CD14-positive monocyte (primary cell): ENCODE data around the gene SPPL2A. TPM values are rescaled to one million over a fixed set of nuclear protein-coding genes. Genes with fewer than 3 reads are reported as not detected.
A peak's percentile ranks its signal among the peaks of the same experiment; 100 is the strongest.

ENCODE experiments used
- DNase-seq, 3 donors: peaks; one replicate each; pipeline ENCODE4 v3.0.0-alpha.2; 2011 to 2022
- H2AFZ ChIP-seq: 2 replicates; pipeline ENCODE4 v1.6.0; 2012; ENCODE audit warnings: mild to moderate bottlenecking, low read depth, low read length, inconsistent platforms; ENCODE audit not compliant: insufficient read depth, poor library complexity, severe bottlenecking
- H3K27ac ChIP-seq, 2 donors: 1 replicate in 1 of 2; 2 replicates in 1 of 2; pipeline ENCODE4 v1.5.1; 2012 to 2013; ENCODE audit warnings: low read length in 2 of 2, control low read depth in 1 of 2, inconsistent platforms in 1 of 2, low read depth in 1 of 2, mild to moderate bottlenecking in 1 of 2
- H3K27me3 ChIP-seq, 2 donors: one replicate each; pipeline versions ENCODE4 v1.6.0 to v1.6.1; 2011 to 2013; ENCODE audit warnings: low read length in 2 of 2; ENCODE audit not compliant: control insufficient read depth in 2 of 2, insufficient read depth in 2 of 2
- H3K36me3 ChIP-seq, 2 donors: replicated peaks in 1 of 2; 1 replicate in 1 of 2; 2 replicates in 1 of 2; pipeline versions ENCODE4 v1.5.1 to v1.6.1; 2012 to 2013; ENCODE audit warnings: low read length in 2 of 2, control low read depth in 1 of 2, inconsistent platforms in 1 of 2, mild to moderate bottlenecking in 1 of 2; ENCODE audit not compliant: insufficient read depth in 2 of 2, control insufficient read depth in 1 of 2
- H3K4me1 ChIP-seq, 2 donors: 1 replicate in 1 of 2; 2 replicates in 1 of 2; pipeline versions ENCODE4 v1.5.1 to v1.6.1; 2012 to 2013; ENCODE audit warnings: low read length in 2 of 2, control low read depth in 1 of 2, inconsistent platforms in 1 of 2, mild to moderate bottlenecking in 1 of 2, moderate library complexity in 1 of 2; ENCODE audit not compliant: insufficient read depth in 2 of 2, control insufficient read depth in 1 of 2
- H3K4me2 ChIP-seq: replicated peaks from 2 replicates; pipeline ENCODE3; 2012; ENCODE audit warnings: low read length, moderate library complexity, mild to moderate bottlenecking; ENCODE audit not compliant: poor library complexity, severe bottlenecking; ENCODE audit errors: extremely low read depth
- H3K4me3 ChIP-seq, 3 experiments: fragments of 200-600 bp in 1 of 3; sonication (generic) in 1 of 3; replicated peaks in 1 of 3; 1 replicate in 2 of 3; 2 replicates in 1 of 3; pipeline ENCODE4 v1.5.1; 2011 to 2013; ENCODE audit warnings: low read length in 3 of 3, mild to moderate bottlenecking in 3 of 3, control low read depth in 2 of 3, low read depth in 2 of 3, inconsistent platforms in 1 of 3, moderate library complexity in 1 of 3
- H3K79me2 ChIP-seq: 2 replicates; pipeline ENCODE4 v1.6.0; 2012; ENCODE audit warnings: mild to moderate bottlenecking, control low read depth, inconsistent platforms, low read length, moderate library complexity; ENCODE audit not compliant: insufficient read depth
- H3K9ac ChIP-seq: 2 replicates; pipeline ENCODE4 v1.6.0; 2017; ENCODE audit warnings: low read length, mild to moderate bottlenecking; ENCODE audit not compliant: insufficient read depth, poor library complexity, severe bottlenecking
- H3K9me3 ChIP-seq, 2 donors: replicated peaks in 1 of 2; 1 replicate in 1 of 2; 2 replicates in 1 of 2; pipeline versions ENCODE4 v1.5.1 to v1.6.1; 2012 to 2013; ENCODE audit warnings: low read length in 2 of 2, control low read depth in 1 of 2; ENCODE audit not compliant: control insufficient read depth in 1 of 2, insufficient read depth in 1 of 2
- H4K20me1 ChIP-seq: 2 replicates; pipeline ENCODE4 v1.6.0; 2012; ENCODE audit warnings: mild to moderate bottlenecking, low read length, control low read depth, moderate library complexity; ENCODE audit not compliant: insufficient read depth
- H3K27ac Mint-ChIP-seq, 7 donors: one replicate each; pipeline ENCODE4 v1.8.0; 2020; ENCODE audit warnings: mild to moderate bottlenecking in 7 of 7, mixed read lengths in 7 of 7, moderate library complexity in 6 of 7, inconsistent platforms in 2 of 7
- H3K27me3 Mint-ChIP-seq, 3 donors: one replicate each; pipeline ENCODE4 v1.8.0; 2021 to 2022; ENCODE audit warnings: low read depth in 3 of 3, mild to moderate bottlenecking in 3 of 3, mixed read lengths in 3 of 3, moderate library complexity in 3 of 3, inconsistent platforms in 1 of 3
- H3K36me3 Mint-ChIP-seq, 2 donors: one replicate each; pipeline ENCODE4 v1.8.0; 2020; ENCODE audit warnings: mixed read lengths in 2 of 2, inconsistent platforms in 1 of 2, mild to moderate bottlenecking in 1 of 2
- H3K4me1 Mint-ChIP-seq: one replicate; pipeline ENCODE4 v1.8.0; 2020; ENCODE audit warnings: mild to moderate bottlenecking, mixed read lengths
- H3K4me3 Mint-ChIP-seq, 2 donors: one replicate each; pipeline ENCODE4 v1.8.0; 2020; ENCODE audit warnings: mild to moderate bottlenecking in 2 of 2, mixed read lengths in 2 of 2, moderate library complexity in 1 of 2
- H3K9me3 Mint-ChIP-seq, 7 donors: one replicate each; pipeline ENCODE4 v1.8.0; 2020 to 2022; ENCODE audit warnings: mixed read lengths in 7 of 7, mild to moderate bottlenecking in 6 of 7, moderate library complexity in 6 of 7, inconsistent platforms in 2 of 7
- CTCF ChIP-seq: fragments of 200-600 bp; IDR thresholded peaks from one replicate; pipeline ENCODE4 v1.8.0; 2022; ENCODE audit warnings: antibody characterized with exemption, mild to moderate bottlenecking
- WGBS: methylation state at CpG from one replicate; pipeline ENCODE4 v1.1.5; 2013; ENCODE audit warnings: missing lambda C conversion rate; ENCODE audit not compliant: insufficient coverage; 5-methylcytosine and 5-hydroxymethylcytosine counted together
- intact Hi-C, 2 donors: fragments of 100-400 bp; cut with micrococcal nuclease; formaldehyde crosslinking; loops; one replicate each; pipeline versions ENCODE4 v1.15.0 to v1.15.1; 2023
- polyA plus RNA-seq, 3 donors: library from polyadenylated mRNA; depleted of rRNA in 1 of 3; unstranded in 2 of 3; stranded (reverse) in 1 of 3; fragments of 300-500 nt in 2 of 3; fragments of >200 nt in 1 of 3; fragmentation: Illumina TruSeq in 2 of 3; gene quantifications; 1 replicate in 2 of 3; 2 replicates in 1 of 3; pipeline ENCODE4 v1.2.3, GENCODE V29; 2012 to 2021

Gene SPPL2A
- polyA plus RNA-seq, 3 donors, result 111 to 204 (median 190) TPM

DNA sequence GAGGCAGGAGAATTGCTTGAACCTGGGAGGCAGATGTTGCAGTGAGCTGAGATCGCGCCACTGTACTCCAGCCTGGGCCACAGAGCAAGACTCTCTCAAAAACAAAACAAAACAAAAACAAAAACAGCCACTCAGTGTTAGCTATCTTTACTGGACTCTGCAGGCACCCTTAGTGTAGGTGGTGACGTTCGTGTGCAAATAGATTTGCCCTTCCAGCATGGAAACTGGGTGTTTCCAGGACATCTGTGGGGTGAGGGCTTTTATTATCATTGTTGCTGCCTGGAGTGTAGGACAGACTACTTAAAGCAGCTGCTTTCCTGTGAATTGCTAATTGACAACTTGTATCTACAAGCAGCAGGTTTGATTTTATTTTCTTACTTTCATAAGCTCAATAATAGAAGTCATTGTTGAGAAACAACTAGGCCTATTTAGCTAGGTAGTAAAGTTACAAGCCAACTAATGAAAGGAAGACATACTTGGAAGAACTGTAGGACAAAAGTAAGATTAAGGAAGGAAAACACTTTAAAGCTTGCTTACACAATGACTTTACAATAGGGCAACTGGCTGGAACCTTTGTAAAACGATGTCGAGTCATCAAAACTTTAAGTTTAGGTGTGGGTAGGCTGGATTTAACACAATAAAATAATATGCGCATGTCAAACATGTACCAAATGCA is 25.4 kb upstream of the SPPL2A start:
- WGBS, result 100% methylated on average over 1 of the region's 7 CpGs
- Histone ChIP-seq H3K79me2 (no peaks in the 10 kb centered on the region), H4K20me1 (no peaks in the 10 kb centered on the region), H3K4me1 (no peaks in the 10 kb centered on the region), H3K36me3 (no peaks in the 10 kb centered on the region), H3K4me3 (no peak overlapping the region), H3K27me3 (no peaks in the 10 kb centered on the region), H3K9me3 (no peaks in the 10 kb centered on the region), H3K9ac (no peak overlapping the region), H2AFZ (no peak overlapping the region), H3K27ac (no peak overlapping the region), H3K4me2 (no peak overlapping the region)
- intact Hi-C loops, result no loop called here
- no peak overlapping the region for H3K27ac Mint-ChIP-seq
- no peak for TF ChIP-seq CTCF
- no peaks in the 10 kb centered on the region for H3K4me1 Mint-ChIP-seq
- DNase-seq, result no peak
- no peaks in the 10 kb centered on the region for H3K36me3 Mint-ChIP-seq
- peaks cover 0 to 7% (median 4%) of the 10 kb centered on the region in 3 donors for H3K27me3 Mint-ChIP-seq
- H3K4me3 Mint-ChIP-seq, result no peak overlapping the region
- peaks cover 0 to 2% (median 0%) of the 10 kb centered on the region in 7 donors for H3K9me3 Mint-ChIP-seq

DNA sequence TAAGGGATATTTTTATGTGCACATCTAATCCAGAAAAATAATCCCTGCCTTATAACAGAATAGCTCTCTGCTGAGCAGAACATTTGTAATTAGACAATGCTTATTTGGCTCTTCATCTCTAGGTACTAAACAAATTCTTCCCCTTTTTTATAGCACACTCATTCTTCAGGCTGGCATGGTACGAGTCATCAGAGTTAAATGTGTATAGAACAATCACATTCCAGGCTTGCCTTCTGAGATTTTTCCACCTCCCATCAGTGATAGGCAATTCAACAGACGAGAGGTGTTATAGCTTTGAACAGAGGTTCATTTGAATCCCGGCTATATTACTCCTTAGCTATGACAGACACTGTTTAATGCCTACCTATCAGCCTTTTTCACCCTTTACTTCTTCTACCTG is 21.4 kb upstream of the SPPL2A start:
- no peaks in the 10 kb centered on the region for H3K36me3 Mint-ChIP-seq
- no peak overlapping the region for H3K9ac ChIP-seq
- WGBS, result 83% methylated on average over 1 of the region's 3 CpGs

More for the DNA sequence above, 21.4 kb upstream of the SPPL2A start:
- H3K36me3 ChIP-seq, result no peaks in the 10 kb centered on the region
- DNase-seq, result peak in 1 of 3 donors; percentile 11
- Mint-ChIP-seq H3K4me3 (no peak overlapping the region), H3K27ac (no peak overlapping the region), H3K4me1 (peaks cover 2% of the 10 kb centered on the region), H3K9me3 (peaks cover 0 to 2% (median 0%) of the 10 kb centered on the region in 7 donors), H3K27me3 (peaks cover 3 to 8% (median 4%) of the 10 kb centered on the region in 3 donors)
- H4K20me1 ChIP-seq, result no peaks in the 10 kb centered on the region
- no peak overlapping the region for H2AFZ ChIP-seq
- no peak overlapping the region for H3K4me3 ChIP-seq
- TF ChIP-seq CTCF, result no peak
- intact Hi-C loops, result no loop called here
- no peaks in the 10 kb centered on the region for H3K9me3 ChIP-seq
- no peaks in the 10 kb centered on the region for H3K4me1 ChIP-seq
- no peak overlapping the region for H3K27ac ChIP-seq
- no peaks in the 10 kb centered on the region for H3K27me3 ChIP-seq
- no peak overlapping the region for H3K4me2 ChIP-seq
- H3K79me2 ChIP-seq, result no peaks in the 10 kb centered on the region
